Cardiac septum (tissue), 1 donor: ENCODE data around the gene TNPO1. TPM values are rescaled to one million over a fixed set of nuclear protein-coding genes. Genes with fewer than 3 reads are reported as not detected.
A peak's percentile ranks its signal among the peaks of the same experiment; 100 is the strongest.

Experiments
- DNase-seq: peaks from one replicate; pipeline ENCODE4 v3.0.0-alpha.2; 2020; ENCODE audit warnings: low spot score
- intact Hi-C: fragments of 100-400 bp; cut with DNase I; formaldehyde crosslinking; loops from one replicate; pipeline ENCODE4 v1.14.0; 2022
- total RNA-seq: library from RNA; stranded (reverse); fragmentation: NEBNext Ultra II Directional; extraction: Animal tissue kit (Norgen Biotek cat#: 25700); gene quantifications from one replicate; pipeline ENCODE4 v1.2.1, GENCODE V29; 2021
- donor health status: DM: no; HTN: no; CAD: no.

TNPO1 gene
- total RNA-seq, 1 donor from 2014 or later = 68.8 TPM

GRCh38 chr5:72815580-72816283, 729 bp upstream of the TNPO1 start:
- DNase-seq = no peak
- intact Hi-C loops = loop anchor here (1.0 to 5.0 kb wide), 5 partner anchors 33 to 363 kb away; no protein-coding TSS in a partner anchor

DNA sequence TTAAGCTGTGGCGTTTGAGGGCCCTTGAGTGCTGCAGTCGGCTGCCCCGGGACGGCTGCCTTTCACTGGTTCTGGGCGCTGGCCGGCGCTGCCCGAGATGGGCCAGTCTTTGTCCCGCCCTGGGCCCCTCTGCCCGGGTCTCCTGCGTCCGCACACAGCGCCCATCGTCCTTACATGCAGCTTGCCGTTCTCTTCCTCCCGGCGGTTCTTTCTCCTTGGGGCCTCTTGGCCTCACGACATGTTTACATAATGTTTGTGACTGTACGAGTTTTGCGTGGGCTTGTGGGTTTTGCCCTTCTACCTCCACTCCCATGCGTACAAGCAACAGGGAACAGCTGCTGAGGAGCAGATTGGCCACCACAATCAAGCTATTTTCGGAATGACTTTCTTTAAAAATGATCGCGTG, 618 bp downstream of the TNPO1 start:
- DNase-seq = peak; percentile 84
- intact Hi-C loops = loop anchor here (1.0 to 5.0 kb wide), 5 partner anchors 138 to 451 kb away; no protein-coding TSS in a partner anchor

DNA sequence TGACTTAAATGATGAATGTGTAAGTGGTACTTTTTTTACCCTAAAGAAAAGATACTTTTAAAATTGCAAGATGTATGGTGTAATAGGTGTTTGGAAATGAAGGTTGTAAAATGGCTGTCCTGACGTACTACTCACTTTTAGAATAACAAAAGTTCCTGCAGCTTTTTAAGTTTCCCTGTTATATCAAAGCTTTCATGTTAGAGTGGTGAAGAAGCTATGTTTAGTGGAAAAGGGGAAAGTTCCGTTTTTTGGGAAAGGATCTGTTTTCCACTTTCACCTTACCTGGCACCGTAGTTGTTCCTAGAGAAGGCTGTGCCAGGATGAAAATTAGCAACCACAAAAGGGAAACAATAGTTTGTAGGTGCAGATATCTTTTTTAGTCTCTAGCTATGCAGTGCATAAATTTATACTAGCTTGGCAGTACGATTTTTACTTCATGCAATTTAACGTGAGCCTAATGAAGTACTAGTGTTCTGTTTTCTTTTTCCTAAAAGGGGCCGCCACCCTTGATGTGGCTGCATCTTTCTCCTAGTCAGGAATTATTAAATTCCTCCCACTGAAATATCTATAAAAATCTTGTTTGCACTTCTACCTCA, 1.3 kb downstream of the TNPO1 start:
- no peak for DNase-seq
- intact Hi-C loops = loop anchor here (1.0 to 5.0 kb wide), 5 partner anchors 137 to 451 kb away; no protein-coding TSS in a partner anchor

GRCh38 chr5:72818866-72819534, 2.5 kb downstream of the TNPO1 start:
- intact Hi-C loops = loop anchor here (5.0 kb wide), 2 partner anchors 262 to 367 kb away; no protein-coding TSS in a partner anchor
- peak; percentile 83 for DNase-seq

GRCh38 chr5:72821776-72822175, 5.3 kb downstream of the TNPO1 start:
- intact Hi-C loops = no loop called here
- no peak for DNase-seq

DNA sequence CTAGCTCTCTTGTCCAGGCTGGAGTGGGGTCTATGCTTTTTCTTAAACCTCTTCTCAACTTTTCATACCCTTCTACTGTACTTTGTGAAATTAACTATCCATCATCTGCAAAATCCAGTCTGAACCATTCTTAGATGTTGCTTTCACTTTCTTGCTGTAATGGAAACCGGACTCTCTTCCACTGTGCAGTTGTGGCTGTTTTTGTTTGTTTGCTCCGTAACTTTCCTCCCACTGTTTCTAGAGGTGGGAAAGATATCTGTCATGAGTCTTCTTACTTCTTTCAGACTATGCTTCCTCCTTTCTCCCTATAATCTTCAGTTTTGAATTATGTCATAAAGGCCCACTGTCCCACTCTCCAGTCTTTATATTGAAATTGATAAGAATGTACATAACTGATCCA, 6.5 kb downstream of the TNPO1 start:
- DNase-seq = no peak
- intact Hi-C loops = no loop called here

- DNase-seq = no peak
- intact Hi-C loops = no loop called here
Observed at GRCh38 chr5:72829707-72830106, 13.2 kb downstream of the TNPO1 start.

DNA sequence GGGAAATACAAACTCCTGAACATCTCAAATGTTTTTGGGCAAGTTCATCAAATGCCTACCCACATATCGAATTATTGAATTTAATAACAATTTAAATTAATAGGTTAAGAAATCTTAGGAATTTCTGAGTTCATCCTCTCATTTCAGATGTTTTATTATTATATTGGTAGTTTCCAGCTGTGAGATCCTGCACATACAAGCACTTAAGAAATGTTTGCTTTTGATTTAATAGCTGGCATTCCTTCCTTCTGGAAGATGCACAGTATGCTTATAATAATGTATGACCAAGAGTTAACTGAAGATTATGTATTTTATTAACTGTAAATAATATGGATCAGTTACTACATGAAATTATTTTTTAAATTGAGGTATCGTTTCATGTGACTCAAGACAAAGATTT, 13.9 kb downstream of the TNPO1 start:
- no peak for DNase-seq
- intact Hi-C loops = no loop called here

DNA sequence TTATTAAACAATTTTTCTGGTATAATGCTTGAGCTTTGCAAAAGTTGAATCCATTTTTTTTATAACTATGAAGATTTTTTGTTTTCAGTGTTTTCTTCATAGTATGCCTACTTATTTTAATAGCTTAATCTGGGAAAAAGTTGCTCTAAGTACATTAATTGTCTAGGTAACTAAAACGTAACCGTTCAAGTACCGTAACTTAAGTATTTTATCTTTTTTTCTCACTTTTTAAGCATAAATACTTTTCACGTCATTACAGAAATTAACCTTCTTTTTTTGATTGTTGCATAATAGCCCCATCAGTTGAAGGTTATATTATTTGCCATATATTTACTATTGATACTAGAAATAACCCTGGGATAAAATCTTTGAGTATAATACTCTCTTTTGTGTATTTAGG, 15.2 kb downstream of the TNPO1 start:
- intact Hi-C loops = no loop called here
- DNase-seq = no peak

- intact Hi-C loops = no loop called here
- DNase-seq = no peak
Observed at GRCh38 chr5:72834924-72835323, 18.5 kb downstream of the TNPO1 start.

GRCh38 chr5:72835633-72836032, 19.2 kb downstream of the TNPO1 start:
- intact Hi-C loops = no loop called here
- no peak for DNase-seq

DNA sequence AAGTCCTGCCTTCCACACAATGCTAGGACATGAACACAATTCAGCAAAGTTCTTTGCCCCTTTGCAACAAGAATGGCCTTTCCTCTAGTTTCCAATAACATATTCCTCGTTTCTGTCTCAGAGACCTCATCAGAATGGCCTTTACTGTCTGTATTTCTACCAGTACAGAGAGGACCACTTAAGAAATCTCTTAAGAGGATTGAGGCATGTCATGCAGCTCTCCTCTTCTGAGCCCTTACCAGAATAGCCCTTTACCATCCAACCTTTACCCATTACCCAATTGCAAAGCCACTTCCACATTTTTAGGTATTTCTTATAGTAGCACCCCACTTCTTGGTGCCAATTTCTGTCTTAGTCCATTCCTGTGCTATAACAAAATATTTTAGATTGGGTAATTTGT, 20.3 kb downstream of the TNPO1 start:
- no peak for DNase-seq
- intact Hi-C loops = no loop called here

GRCh38 chr5:72837524-72838096, 21.1 kb downstream of the TNPO1 start:
- intact Hi-C loops = no loop called here
- no peak for DNase-seq

DNA sequence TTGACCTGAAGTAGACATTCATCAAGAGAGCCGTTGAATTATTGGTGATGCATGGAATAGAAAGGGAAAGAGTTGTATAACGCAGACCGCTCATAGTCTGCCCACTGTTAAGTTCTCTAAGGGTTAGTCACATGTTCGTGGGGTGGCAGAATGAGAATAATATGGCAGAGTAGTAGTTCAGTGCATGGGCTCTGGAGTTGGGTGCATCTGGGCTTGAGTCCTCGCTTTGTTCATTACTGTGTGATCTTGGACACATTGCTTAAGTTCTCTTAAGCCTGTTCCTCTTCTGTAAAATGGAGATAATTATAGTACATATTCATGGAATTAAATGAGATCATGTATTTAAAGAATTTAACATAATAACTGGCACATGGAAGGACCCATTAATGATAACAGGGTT, 23.6 kb downstream of the TNPO1 start:
- intact Hi-C loops = no loop called here
- DNase-seq = no peak

- DNase-seq = no peak
- intact Hi-C loops = no loop called here
Observed at GRCh38 chr5:72841756-72842535, 25.5 kb downstream of the TNPO1 start.

DNA sequence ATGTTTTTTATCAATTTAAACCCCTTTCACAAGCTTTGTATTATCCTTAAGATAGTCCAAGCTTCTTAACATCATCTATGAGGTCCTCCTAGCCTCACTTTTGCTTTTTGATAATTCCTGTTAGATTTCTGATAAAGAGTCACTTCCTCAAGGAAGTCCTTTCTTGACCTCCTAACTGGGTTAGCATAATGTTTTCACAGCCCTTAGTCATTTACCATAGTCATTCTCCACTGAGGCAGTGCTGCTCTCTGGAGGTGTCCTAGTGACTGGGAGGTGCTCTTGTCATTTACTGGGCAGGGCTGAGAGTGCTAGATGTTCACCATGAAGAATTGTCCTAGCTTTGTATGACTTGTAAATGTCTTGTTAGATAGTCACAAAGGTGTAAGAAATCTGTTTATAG, 26.4 kb downstream of the TNPO1 start:
- intact Hi-C loops = no loop called here

GRCh38 chr5:72844218-72844603, 27.8 kb downstream of the TNPO1 start:
- intact Hi-C loops = no loop called here

More for the DNA sequence above, 26.4 kb downstream of the TNPO1 start:
- DNase-seq = no peak

GRCh38 chr5:72845889-72846288, 29.4 kb downstream of the TNPO1 start:
- DNase-seq = no peak
- intact Hi-C loops = loop anchor here (5.0 kb wide), 1 partner anchor 111 kb away; the partner anchor contains the start of gene FCHO2

More at GRCh38 chr5:72844218-72844603, 27.8 kb downstream of the TNPO1 start:
- DNase-seq = no peak

- no peak for DNase-seq
- intact Hi-C loops = loop anchor here (5.0 kb wide), 1 partner anchor 111 kb away; the partner anchor contains the start of gene FCHO2
Observed at GRCh38 chr5:72846483-72846882, 30.0 kb downstream of the TNPO1 start.
